OCI-LY1 (cell line): ENCODE results near the gene CAB39.

Experiments
- H2AFZ ChIP-seq: fragments of 200-600 bp; sonication (generic), shearing (Covaris generic); 2 replicates; pipeline ENCODE4 v1.6.0; 2014; ENCODE audit warnings: antibody characterized with exemption, mild to moderate bottlenecking, low read length
- H3F3A ChIP-seq: fragments of 200-600 bp; sonication (generic), shearing (Covaris generic); 2 replicates; pipeline ENCODE4 v1.6.0; 2014; ENCODE audit warnings: mild to moderate bottlenecking, antibody characterized with exemption, low read length, moderate library complexity; ENCODE audit not compliant: insufficient read depth
- H3K27ac ChIP-seq: fragments of 200-600 bp; sonication (generic); 2 replicates; pipeline ENCODE4 v1.5.1; 2014; ENCODE audit warnings: low read length, mixed run types, mild to moderate bottlenecking, low read depth; ENCODE audit not compliant: poor library complexity, severe bottlenecking
- H3K27me3 ChIP-seq: fragments of 200-600 bp; sonication (generic); 2 replicates; pipeline ENCODE4 v1.6.0; 2014; ENCODE audit warnings: antibody characterized with exemption, mild to moderate bottlenecking, low read length, moderate library complexity; ENCODE audit not compliant: insufficient read depth
- H3K36me3 ChIP-seq: fragments of 200-600 bp; sonication (generic); 2 replicates; pipeline ENCODE4 v1.6.1; 2014; ENCODE audit warnings: mild to moderate bottlenecking, antibody characterized with exemption, low read length, moderate library complexity, mixed read lengths; ENCODE audit not compliant: insufficient read depth
- H3K4me1 ChIP-seq: fragments of 200-600 bp; sonication (generic); 2 replicates; pipeline ENCODE4 v1.5.1; 2014; ENCODE audit warnings: mild to moderate bottlenecking, low read length, moderate library complexity; ENCODE audit not compliant: insufficient read depth, severe bottlenecking
- H3K4me2 ChIP-seq: fragments of 200-600 bp; sonication (generic), shearing (Covaris generic); 2 replicates; pipeline ENCODE4 v1.6.1; 2014; ENCODE audit warnings: low read length
- H3K4me3 ChIP-seq: fragments of 200-600 bp; sonication (generic); 2 replicates; pipeline ENCODE4 v1.5.1; 2014; ENCODE audit warnings: low read length, low read depth, mild to moderate bottlenecking, mixed read lengths; ENCODE audit not compliant: poor library complexity, severe bottlenecking
- H3K79me2 ChIP-seq: fragments of 200-600 bp; shearing (Covaris generic); 2 replicates; pipeline ENCODE4 v1.6.1; 2016; ENCODE audit warnings: mixed run types, low read length, mixed read lengths; ENCODE audit not compliant: insufficient read depth
- H3K9ac ChIP-seq: fragments of 200-600 bp; sonication (generic), shearing (Covaris generic); 2 replicates; pipeline ENCODE4 v1.6.1; 2014; ENCODE audit warnings: mild to moderate bottlenecking, low read length, mixed read lengths
- H3K9me2 ChIP-seq: fragments of 200-600 bp; sonication (generic), shearing (Covaris generic); 2 replicates; pipeline ENCODE4 v1.6.1; 2014; ENCODE audit warnings: low read depth, mild to moderate bottlenecking, low read length, mixed read lengths
- H3K9me3 ChIP-seq: fragments of 200-600 bp; shearing (Covaris generic); 2 replicates; pipeline ENCODE4 v1.6.1; 2014; ENCODE audit warnings: low read length, mixed read lengths
- H4K20me1 ChIP-seq: fragments of 200-600 bp; sonication (generic), shearing (Covaris generic); 2 replicates; pipeline ENCODE4 v1.6.0; 2016; ENCODE audit warnings: mild to moderate bottlenecking, low read length; ENCODE audit not compliant: insufficient read depth
- EZH2 ChIP-seq: fragments of 200-600 bp; sonication (generic), shearing (Covaris generic); IDR thresholded peaks from 2 replicates; pipeline ENCODE4 v1.8.0; 2017; ENCODE audit warnings: borderline replicate concordance, mixed run types, mild to moderate bottlenecking, antibody characterized with exemption, low read length, moderate library complexity, mixed read lengths
- TF ChIP-seq, protein P1 (sequence below): fragments of 200-600 bp; sonication (generic), shearing (Covaris generic); IDR thresholded peaks from 2 replicates; pipeline ENCODE4 v1.5.1; 2017; ENCODE audit warnings: mild to moderate bottlenecking, antibody characterized with exemption, low read length, moderate library complexity, mixed read lengths

CAB39 gene

DNA sequence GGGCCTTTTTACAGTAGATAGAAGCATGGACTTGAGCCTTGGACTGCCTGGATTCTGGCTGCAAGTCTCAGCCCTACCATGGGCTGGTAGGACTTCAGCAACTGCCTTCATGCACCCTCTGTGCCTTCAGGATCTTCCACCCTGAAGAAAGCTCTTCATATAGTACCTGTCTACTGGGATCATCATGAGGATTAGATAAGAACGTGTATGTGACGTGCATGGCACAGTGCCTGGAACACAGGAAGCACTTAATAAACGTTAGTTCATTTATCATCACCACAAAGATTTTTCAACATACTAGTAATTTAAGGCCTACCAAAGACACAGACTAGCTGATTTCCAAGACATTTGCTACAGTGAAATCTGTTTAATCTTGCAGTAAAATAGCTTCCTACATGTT, 98.9 kb downstream of the CAB39 start:
- Histone ChIP-seq H3K36me3 (peaks cover 40% of the 10 kb centered on the region), H3K9ac (no peak overlapping the region), H3K27ac (no peak overlapping the region), H3K4me3 (no peak overlapping the region), H3K27me3 (no peaks in the 10 kb centered on the region), H4K20me1 (no peaks in the 10 kb centered on the region), H2AFZ (no peak overlapping the region), H3K79me2 (no peaks in the 10 kb centered on the region), H3K9me3 (no peaks in the 10 kb centered on the region), H3K4me1 (peaks cover 15% of the 10 kb centered on the region), H3F3A (no peaks in the 10 kb centered on the region), H3K4me2 (no peak overlapping the region), H3K9me2 (no peaks in the 10 kb centered on the region)
- TF ChIP-seq, protein P1, sequence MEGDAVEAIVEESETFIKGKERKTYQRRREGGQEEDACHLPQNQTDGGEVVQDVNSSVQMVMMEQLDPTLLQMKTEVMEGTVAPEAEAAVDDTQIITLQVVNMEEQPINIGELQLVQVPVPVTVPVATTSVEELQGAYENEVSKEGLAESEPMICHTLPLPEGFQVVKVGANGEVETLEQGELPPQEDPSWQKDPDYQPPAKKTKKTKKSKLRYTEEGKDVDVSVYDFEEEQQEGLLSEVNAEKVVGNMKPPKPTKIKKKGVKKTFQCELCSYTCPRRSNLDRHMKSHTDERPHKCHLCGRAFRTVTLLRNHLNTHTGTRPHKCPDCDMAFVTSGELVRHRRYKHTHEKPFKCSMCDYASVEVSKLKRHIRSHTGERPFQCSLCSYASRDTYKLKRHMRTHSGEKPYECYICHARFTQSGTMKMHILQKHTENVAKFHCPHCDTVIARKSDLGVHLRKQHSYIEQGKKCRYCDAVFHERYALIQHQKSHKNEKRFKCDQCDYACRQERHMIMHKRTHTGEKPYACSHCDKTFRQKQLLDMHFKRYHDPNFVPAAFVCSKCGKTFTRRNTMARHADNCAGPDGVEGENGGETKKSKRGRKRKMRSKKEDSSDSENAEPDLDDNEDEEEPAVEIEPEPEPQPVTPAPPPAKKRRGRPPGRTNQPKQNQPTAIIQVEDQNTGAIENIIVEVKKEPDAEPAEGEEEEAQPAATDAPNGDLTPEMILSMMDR: no peak
- no peak for TF ChIP-seq EZH2

DNA sequence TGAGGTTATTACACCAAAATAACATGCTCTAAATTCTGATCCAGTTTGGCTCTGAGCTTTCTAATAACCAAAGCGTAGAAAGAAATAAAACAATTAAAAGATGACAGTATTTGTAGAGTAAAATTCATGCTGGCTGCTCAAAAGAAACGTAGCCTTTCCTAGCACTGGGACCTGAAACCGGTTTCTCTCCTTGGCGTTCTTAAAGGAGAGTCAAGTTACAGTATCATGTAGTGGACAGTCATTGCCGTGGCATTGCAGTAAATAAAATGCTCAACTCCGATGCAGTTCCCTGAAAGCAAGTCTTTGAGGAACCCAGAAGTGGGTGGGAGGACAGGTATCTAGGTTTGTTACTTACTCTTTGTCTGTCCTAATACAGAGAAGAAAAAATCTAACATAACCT, 99.4 kb downstream of the CAB39 start:
- no peaks in the 10 kb centered on the region for H3K9me3 ChIP-seq

DNA sequence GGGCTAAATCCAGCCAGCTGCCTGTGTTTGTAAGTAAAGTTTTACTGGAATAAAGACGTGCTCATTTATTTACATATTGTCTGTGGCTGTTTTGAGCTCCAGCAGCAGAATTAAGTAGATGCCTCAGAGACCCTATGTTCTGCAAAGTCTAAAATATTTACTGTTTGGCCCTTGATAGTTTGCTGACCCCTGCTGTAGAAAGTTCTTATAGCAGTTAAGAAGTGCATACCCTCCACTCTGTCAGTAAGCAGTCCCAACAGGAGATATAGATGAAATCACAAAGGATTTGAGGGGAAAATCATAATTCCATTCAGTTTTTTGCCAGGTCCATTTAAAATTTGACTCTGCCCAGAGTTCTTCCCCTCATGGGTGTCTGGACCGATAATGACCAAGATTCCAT, 102.0 kb downstream of the CAB39 start:
- H3K9me2 ChIP-seq: no peaks in the 10 kb centered on the region
- H3K4me3 ChIP-seq: no peak overlapping the region
- H3K27ac ChIP-seq: peak overlapping the region; percentile 0
- H3K36me3 ChIP-seq: peaks cover 71% of the 10 kb centered on the region
- TF ChIP-seq, protein P1: peak; percentile 59
- TF ChIP-seq EZH2: no peak
- no peaks in the 10 kb centered on the region for H4K20me1 ChIP-seq
- H3K4me2 ChIP-seq: no peak overlapping the region
- no peak overlapping the region for H2AFZ ChIP-seq
- H3K9me3 ChIP-seq: no peaks in the 10 kb centered on the region
- no peaks in the 10 kb centered on the region for H3K79me2 ChIP-seq
- H3K27me3 ChIP-seq: no peaks in the 10 kb centered on the region
- peaks cover 15% of the 10 kb centered on the region for H3K4me1 ChIP-seq
- H3K9ac ChIP-seq: no peak overlapping the region
- H3F3A ChIP-seq: no peaks in the 10 kb centered on the region

More for the DNA sequence above, 99.4 kb downstream of the CAB39 start:
- Histone ChIP-seq H3F3A (no peaks in the 10 kb centered on the region), H4K20me1 (no peaks in the 10 kb centered on the region), H3K4me1 (peaks cover 15% of the 10 kb centered on the region), H3K9ac (no peak overlapping the region), H3K27ac (no peak overlapping the region), H3K27me3 (no peaks in the 10 kb centered on the region), H3K36me3 (peaks cover 46% of the 10 kb centered on the region), H3K79me2 (no peaks in the 10 kb centered on the region), H2AFZ (no peak overlapping the region), H3K9me2 (no peaks in the 10 kb centered on the region), H3K4me3 (no peak overlapping the region), H3K4me2 (no peak overlapping the region)
- TF ChIP-seq, protein P1: no peak
- no peak for TF ChIP-seq EZH2
